Measurements from ENCODE around the gene MRPL36. TPM values are rescaled to one million over a fixed set of nuclear protein-coding genes. Genes with fewer than 3 reads are reported as not detected.
A peak's percentile ranks its signal among the peaks of the same experiment; 100 is the strongest.

Gene MRPL36
- total RNA-seq, 4 donors from 2014 or later: 13.7 to 62.5 (median 41.2) TPM

DNA sequence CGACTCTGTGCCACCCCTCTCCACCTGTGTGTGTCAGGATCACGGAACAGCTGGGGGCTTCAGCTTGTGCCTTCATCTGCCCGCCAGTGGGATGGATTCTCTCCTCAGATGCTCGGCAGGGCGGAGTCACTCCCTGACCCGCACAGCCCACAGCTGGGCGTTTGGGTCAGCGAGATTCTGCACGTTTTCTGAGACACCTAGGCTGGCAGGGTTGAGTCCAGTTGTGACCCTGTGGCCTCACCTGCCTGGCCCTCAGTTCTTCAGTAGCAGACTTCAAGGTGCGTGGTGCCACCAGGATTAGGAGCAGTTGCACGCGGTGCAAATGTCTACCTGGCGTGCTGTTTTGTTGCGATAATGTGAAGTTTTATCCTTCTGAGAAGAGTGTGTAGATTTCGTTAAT is 6.6 kb upstream of the MRPL36 start:
- Histone ChIP-seq H3K27ac (no peak overlapping the region), H3K36me3 (peaks cover 74% of the 10 kb centered on the region), H3K9me3 (no peaks in the 10 kb centered on the region), H3K27me3 (no peaks in the 10 kb centered on the region), H3K4me3 (no peak overlapping the region), H3K4me1 (peaks cover 17% of the 10 kb centered on the region)
- peak in 1 of 2 donors; percentile 24 for DNase-seq (ENCODE audit: low spot score in 2 of 2)
- whole genome bisulfite sequencing: 89% methylated on average over 15 of the region's 15 CpGs
- no peak for TF ChIP-seq POLR2AphosphoS5 (IDR thresholded peaks at IDR 0.05)
- no peak for TF ChIP-seq EP300 (IDR thresholded peaks at IDR 0.05)
- TF ChIP-seq, protein P1, sequence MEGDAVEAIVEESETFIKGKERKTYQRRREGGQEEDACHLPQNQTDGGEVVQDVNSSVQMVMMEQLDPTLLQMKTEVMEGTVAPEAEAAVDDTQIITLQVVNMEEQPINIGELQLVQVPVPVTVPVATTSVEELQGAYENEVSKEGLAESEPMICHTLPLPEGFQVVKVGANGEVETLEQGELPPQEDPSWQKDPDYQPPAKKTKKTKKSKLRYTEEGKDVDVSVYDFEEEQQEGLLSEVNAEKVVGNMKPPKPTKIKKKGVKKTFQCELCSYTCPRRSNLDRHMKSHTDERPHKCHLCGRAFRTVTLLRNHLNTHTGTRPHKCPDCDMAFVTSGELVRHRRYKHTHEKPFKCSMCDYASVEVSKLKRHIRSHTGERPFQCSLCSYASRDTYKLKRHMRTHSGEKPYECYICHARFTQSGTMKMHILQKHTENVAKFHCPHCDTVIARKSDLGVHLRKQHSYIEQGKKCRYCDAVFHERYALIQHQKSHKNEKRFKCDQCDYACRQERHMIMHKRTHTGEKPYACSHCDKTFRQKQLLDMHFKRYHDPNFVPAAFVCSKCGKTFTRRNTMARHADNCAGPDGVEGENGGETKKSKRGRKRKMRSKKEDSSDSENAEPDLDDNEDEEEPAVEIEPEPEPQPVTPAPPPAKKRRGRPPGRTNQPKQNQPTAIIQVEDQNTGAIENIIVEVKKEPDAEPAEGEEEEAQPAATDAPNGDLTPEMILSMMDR (IDR thresholded peaks at IDR 0.05): no peak
- TF ChIP-seq POLR2A (IDR thresholded peaks at IDR 0.05): no peak

DNA sequence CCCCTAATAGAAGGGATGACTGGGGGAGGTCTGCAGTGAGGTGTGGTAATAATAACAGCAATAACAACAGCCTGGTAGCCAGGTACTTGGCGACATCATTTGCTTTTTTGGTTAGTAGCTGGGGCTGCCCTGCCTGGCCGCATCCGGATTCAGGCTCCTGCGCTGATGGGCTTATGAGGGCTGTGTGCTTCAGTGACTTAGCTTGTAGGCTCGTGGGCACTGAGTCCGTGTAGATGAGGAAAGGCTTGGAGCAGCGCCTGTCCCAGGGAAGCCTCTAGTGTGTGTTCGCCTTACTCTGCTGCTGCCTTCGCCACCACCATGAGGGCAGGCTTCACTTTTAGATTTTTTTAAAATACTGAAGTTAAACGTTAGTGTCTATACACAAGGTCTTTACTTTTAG is 6.1 kb upstream of the MRPL36 start:
- H3K9me3 ChIP-seq: no peaks in the 10 kb centered on the region
- WGBS: 87% methylated on average over 10 of the region's 10 CpGs
- no peaks in the 10 kb centered on the region for H3K27me3 ChIP-seq
- peaks cover 69% of the 10 kb centered on the region for H3K36me3 ChIP-seq
- peaks cover 19% of the 10 kb centered on the region for H3K4me1 ChIP-seq
- DNase-seq (ENCODE audit: low spot score in 2 of 2): no peak
- TF ChIP-seq POLR2AphosphoS5 (IDR thresholded peaks at IDR 0.05) (no peak), POLR2A (IDR thresholded peaks at IDR 0.05) (no peak), EP300 (IDR thresholded peaks at IDR 0.05) (no peak)
- TF ChIP-seq, protein P1 (IDR thresholded peaks at IDR 0.05): no peak
- H3K27ac ChIP-seq: no peak overlapping the region
- H3K4me3 ChIP-seq: no peak overlapping the region

DNA sequence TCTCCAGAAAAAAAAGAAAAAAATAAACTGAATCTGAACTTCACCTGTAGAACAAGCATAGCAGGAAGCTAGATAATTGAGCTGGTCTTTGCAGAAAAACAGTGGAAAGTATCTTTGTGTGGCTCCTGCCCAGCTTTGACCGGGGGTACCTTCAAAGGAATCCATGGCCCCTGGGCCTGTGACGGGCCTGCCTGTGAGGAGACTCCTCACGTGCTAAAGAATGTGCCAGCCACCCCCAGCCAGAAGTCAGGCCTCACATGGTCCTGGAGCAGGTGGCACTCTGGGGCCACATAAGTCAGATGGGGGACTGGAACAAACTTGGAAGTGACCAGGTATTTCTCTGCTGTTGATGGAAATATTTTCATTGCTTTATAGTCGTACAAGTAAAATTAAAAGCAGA is 5.7 kb upstream of the MRPL36 start:
- DNase-seq (ENCODE audit: low spot score in 2 of 2): no peak
- no peaks in the 10 kb centered on the region for H3K9me3 ChIP-seq
- H3K36me3 ChIP-seq: peaks cover 66% of the 10 kb centered on the region
- no peak overlapping the region for H3K4me3 ChIP-seq
- H3K27ac ChIP-seq: no peak overlapping the region
- H3K4me1 ChIP-seq: peaks cover 23% of the 10 kb centered on the region
- TF ChIP-seq, protein P1 (IDR thresholded peaks at IDR 0.05): no peak
- no peak for TF ChIP-seq POLR2AphosphoS5 (IDR thresholded peaks at IDR 0.05)
- TF ChIP-seq EP300 (IDR thresholded peaks at IDR 0.05): no peak
- TF ChIP-seq POLR2A (IDR thresholded peaks at IDR 0.05): no peak
- H3K27me3 ChIP-seq: no peaks in the 10 kb centered on the region
- WGBS: 82% methylated on average over 4 of the region's 4 CpGs

DNA sequence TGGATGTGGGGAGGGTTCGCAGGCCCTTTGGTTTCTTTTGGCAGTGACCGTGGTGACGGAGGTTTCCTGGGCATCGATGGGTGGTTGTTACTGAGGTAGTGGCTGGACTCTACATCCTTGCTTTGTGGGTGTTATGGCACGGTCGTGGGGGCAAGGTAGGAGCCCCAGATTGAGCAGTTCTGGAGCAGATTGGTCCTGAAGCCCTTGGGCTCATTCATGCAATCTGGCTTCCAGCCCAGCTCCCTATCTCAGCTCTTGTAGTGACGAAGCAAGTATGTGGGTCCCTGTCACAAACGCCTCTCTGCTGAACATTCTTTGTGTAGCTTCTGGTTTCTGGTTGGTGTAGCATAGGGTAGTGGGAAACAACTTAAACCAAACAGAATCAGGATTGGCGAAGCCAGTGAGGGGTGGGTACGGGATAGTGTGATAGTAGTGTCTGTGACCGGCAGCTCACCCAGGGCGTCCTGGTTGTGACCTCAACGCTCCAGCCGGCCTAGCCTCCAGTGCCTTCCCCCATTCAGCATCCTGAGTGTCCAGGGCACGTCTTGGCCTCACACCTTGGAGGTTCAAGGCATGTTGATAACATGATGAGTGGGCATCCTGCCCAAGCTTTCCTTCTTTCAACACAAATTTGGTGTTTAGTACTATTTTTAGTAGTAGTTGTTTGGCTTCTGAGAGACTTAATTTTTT is 4.5 kb upstream of the MRPL36 start:
- peak in 1 of 2 donors; percentile 42 for DNase-seq (ENCODE audit: low spot score in 2 of 2)
- no peak overlapping the region for H3K27ac ChIP-seq
- H3K9me3 ChIP-seq: no peaks in the 10 kb centered on the region
- no peaks in the 10 kb centered on the region for H3K27me3 ChIP-seq
- peaks cover 55% of the 10 kb centered on the region for H3K36me3 ChIP-seq
- peaks cover 26% of the 10 kb centered on the region for H3K4me1 ChIP-seq
- TF ChIP-seq, protein P1 (IDR thresholded peaks at IDR 0.05): no peak
- TF ChIP-seq POLR2AphosphoS5 (IDR thresholded peaks at IDR 0.05) (no peak), POLR2A (IDR thresholded peaks at IDR 0.05) (no peak), EP300 (IDR thresholded peaks at IDR 0.05) (no peak)
- no peak overlapping the region for H3K4me3 ChIP-seq
- 82% methylated on average over 15 of the region's 15 CpGs for WGBS

DNA sequence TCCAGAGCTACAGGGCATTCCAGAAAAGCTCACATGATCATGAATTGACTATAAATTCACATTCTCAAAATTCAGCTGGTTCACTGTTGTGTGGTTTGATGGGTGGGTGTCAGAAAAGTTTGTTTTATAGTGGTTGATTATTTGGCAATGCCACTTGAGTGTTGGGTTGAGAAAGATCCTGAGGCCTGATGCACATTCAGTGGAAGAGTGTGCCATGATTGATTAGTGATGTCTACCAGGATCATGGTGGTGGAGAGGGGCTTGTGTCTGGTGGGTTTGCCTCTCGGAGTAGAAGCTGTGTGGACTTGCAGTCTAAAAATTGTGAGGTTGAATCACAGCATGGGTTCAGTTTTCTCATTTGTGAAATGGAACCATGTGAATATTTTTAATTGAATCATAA is 3.6 kb upstream of the MRPL36 start:
- peaks cover 55% of the 10 kb centered on the region for H3K36me3 ChIP-seq
- peaks cover 32% of the 10 kb centered on the region for H3K4me1 ChIP-seq

More for the DNA sequence above, 3.6 kb upstream of the MRPL36 start:
- no peaks in the 10 kb centered on the region for H3K27me3 ChIP-seq
- TF ChIP-seq, protein P1 (IDR thresholded peaks at IDR 0.05): no peak
- TF ChIP-seq EP300 (IDR thresholded peaks at IDR 0.05): no peak
- no peak for TF ChIP-seq POLR2A (IDR thresholded peaks at IDR 0.05)
- TF ChIP-seq POLR2AphosphoS5 (IDR thresholded peaks at IDR 0.05): no peak
- no peaks in the 10 kb centered on the region for H3K9me3 ChIP-seq
- no peak overlapping the region for H3K4me3 ChIP-seq
- H3K27ac ChIP-seq: no peak overlapping the region
- DNase-seq (ENCODE audit: low spot score in 2 of 2): peak in 1 of 2 donors; percentile 8
- 89% methylated on average over 1 of the region's 1 CpG for WGBS
